Esophagus (tissue), 2 donors: ENCODE results near the gene JAK1. TPM values are rescaled to one million over a fixed set of nuclear protein-coding genes. Genes with fewer than 3 reads are reported as not detected.

Experiments used
- H3K27ac ChIP-seq, 2 donors: one replicate each; pipeline ENCODE4 v1.5.1; 2013; ENCODE audit warnings: low read depth in 2 of 2, mild to moderate bottlenecking in 2 of 2, inconsistent platforms in 1 of 2, low read length in 1 of 2, moderate library complexity in 1 of 2
- H3K27me3 ChIP-seq, 2 donors: one replicate each; pipeline ENCODE4 v1.6.1; 2013; ENCODE audit warnings: low read length in 2 of 2, control low read depth in 1 of 2, mild to moderate bottlenecking in 1 of 2; ENCODE audit not compliant: insufficient read depth in 2 of 2, control insufficient read depth in 1 of 2
- H3K36me3 ChIP-seq, 2 donors: one replicate each; pipeline ENCODE4 v1.6.1; 2013; ENCODE audit warnings: low read length in 1 of 2; ENCODE audit not compliant: control insufficient read depth in 2 of 2, insufficient read depth in 2 of 2
- H3K4me1 ChIP-seq, 2 donors: one replicate each; pipeline ENCODE4 v1.6.1; 2013; ENCODE audit warnings: low read length in 1 of 2; ENCODE audit not compliant: control insufficient read depth in 2 of 2, insufficient read depth in 2 of 2
- H3K4me3 ChIP-seq, 2 donors: one replicate each; pipeline ENCODE4 v1.5.1; 2013; ENCODE audit warnings: low read length in 2 of 2, mild to moderate bottlenecking in 2 of 2, low read depth in 1 of 2, moderate library complexity in 1 of 2
- H3K9me3 ChIP-seq, 2 donors: one replicate each; pipeline ENCODE4 v1.6.1; 2013; ENCODE audit warnings: mild to moderate bottlenecking in 2 of 2, low read depth in 1 of 2, low read length in 1 of 2, moderate library complexity in 1 of 2; ENCODE audit not compliant: control insufficient read depth in 2 of 2, insufficient read depth in 1 of 2
- WGBS, 2 donors: extraction: QIAGEN DNeasy Blood & Tissue Kit; methylation state at CpG; one replicate each; pipeline ENCODE4 v1.1.7; 2013; 5-methylcytosine and 5-hydroxymethylcytosine counted together
- polyA plus RNA-seq, 2 donors: library from polyadenylated mRNA; stranded (reverse); fragments of 200-250 nt; gene quantifications; one replicate each; pipeline ENCODE4 v1.2.3, GENCODE V29; 2013
- donor health status: healthy with polysubstance abuse.
- donor health status: Bipolar disorder and iron deficiency.

Gene JAK1
- polyA plus RNA-seq, 2 donors: 13.1 to 20.9 TPM

DNA sequence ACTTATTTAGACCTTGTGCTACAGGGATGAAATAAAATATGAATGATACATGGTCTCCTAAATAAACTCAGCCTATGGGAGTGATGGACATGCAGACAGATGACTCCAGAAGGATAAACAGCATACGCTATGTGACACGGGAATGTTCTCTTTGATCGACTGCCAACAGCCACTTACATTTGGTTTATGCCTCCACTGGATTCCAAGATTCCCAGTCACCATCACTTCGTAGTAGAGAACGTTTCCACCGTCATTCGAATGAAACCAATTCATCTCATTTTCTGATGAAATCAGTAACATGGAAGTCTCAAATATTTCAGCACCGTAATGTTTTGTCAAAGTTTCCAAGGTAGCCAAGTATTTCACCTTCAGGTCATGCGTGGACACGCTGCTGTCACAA is 99.7 kb downstream of the JAK1 start:
- Histone ChIP-seq H3K27ac (no peak overlapping the region), H3K4me3 (no peak overlapping the region), H3K27me3 (no peaks in the 10 kb centered on the region), H3K4me1 (peaks cover 0 to 3% of the 10 kb centered on the region in 2 donors), H3K36me3 (peaks cover under 1 to 18% of the 10 kb centered on the region in 2 donors), H3K9me3 (no peaks in the 10 kb centered on the region)
- 88 to 91% methylated on average over 10 of the region's 10 CpGs for WGBS, 2 donors

DNA sequence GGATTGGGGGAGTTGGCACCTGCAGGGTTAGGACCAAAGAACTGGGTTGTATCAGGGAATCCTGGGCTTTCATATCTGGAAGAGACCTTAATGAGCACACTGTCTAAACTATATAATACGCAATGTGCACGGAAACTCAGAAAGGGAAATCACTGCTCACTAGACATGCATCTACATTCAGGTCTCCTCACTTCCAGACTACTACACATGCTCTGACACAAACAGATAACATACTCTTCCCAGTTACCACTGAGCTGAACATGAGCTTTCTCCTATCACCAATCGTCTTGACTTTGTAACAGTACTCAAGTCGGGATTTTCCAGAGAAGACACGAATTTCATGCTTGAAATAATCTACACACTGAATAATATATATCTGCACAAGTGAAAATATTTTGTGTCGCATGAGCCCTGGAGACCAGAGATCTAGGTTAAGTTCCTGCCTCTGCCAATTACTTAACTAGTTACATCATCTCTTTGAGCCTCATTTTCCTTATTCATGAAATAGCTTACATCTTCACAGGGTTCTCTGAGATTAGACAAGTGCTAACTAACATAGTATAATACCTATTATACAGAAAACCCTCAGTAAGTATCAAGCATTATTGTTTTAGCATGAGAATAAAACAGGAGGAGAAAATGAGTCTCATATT is 101.1 kb downstream of the JAK1 start:
- H3K4me1 ChIP-seq: peaks cover 0 to 3% of the 10 kb centered on the region in 2 donors
- peak overlapping the region in 1 of 2 donors; percentile 19 for H3K27ac ChIP-seq
- 92 to 93% methylated on average over 6 of the region's 6 CpGs for WGBS, 2 donors
- no peaks in the 10 kb centered on the region for H3K9me3 ChIP-seq
- no peaks in the 10 kb centered on the region for H3K27me3 ChIP-seq
- peaks cover 2 to 19% of the 10 kb centered on the region in 2 donors for H3K36me3 ChIP-seq
- no peak overlapping the region for H3K4me3 ChIP-seq

DNA sequence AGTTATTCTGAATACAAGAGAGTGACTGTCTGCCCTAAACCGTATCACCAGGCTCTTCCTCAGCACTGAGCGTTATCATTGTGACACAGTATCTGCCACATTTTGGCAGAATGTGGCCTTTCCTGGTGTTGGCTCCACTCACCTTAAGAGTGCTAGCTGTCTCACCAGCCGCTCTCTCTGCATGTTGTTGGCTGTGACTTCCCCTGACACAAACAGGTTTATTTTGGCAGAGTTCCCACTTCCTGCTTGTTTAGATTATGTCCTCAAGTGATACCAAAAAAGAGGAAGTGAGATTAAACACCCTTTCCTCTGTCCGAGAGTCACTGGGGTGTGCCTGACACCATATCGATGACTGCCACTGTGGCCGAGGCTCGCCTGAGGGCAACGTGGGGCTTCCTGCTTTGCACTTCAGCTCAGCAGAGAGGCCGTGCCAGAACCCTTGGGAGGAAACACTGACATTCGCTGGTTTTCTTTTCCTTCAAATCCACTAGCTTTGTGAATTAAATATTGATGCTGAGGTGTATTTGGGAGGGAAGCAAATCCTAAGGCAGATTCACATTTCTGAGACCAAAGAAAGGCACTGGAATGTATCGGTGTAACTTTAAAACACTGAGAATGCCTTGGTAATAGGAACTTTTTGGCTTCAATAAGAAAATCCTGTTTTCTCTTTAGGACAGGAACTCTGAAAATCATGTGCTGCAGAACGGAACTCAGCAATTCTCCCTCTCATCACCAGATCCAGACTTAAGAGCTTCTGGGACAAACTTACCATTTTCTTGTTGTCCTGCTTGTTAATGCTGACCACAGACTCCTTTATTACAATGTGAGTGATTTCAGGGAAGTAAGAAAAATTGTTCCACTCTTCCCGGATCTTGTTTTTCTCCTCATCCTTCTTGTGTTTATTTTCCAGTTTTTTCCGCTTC is 102.1 kb downstream of the JAK1 start:
- no peaks in the 10 kb centered on the region for H3K9me3 ChIP-seq
- H3K4me3 ChIP-seq: no peak overlapping the region
- peaks cover 0 to 3% of the 10 kb centered on the region in 2 donors for H3K4me1 ChIP-seq
- no peaks in the 10 kb centered on the region for H3K27me3 ChIP-seq
- H3K27ac ChIP-seq: peak overlapping the region; percentile 46 to 59
- H3K36me3 ChIP-seq: peaks cover 9 to 21% of the 10 kb centered on the region in 2 donors
- WGBS, 2 donors: 58 to 65% methylated on average over 14 of the region's 14 CpGs

DNA sequence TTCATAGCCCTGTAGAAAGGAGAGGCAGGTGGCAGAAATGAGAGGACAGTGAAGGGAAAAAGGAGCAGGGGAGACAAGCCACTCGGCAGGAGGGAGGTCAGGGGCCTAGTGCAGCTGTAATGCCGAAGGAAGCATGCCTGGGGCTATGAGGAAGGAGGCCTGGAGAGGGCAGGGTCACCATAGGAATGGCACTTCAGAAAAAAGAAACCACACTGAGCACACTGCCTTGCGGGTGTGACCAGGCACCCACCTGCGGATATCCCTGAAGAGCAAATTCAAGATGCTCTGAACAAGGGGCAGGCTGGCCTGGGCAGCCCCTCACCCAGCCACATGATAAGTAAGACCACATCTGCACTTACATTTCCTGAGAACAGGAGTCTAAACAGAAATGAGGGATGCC is 104.7 kb downstream of the JAK1 start:
- Histone ChIP-seq H3K4me3 (no peak overlapping the region), H3K9me3 (no peaks in the 10 kb centered on the region), H3K27me3 (no peaks in the 10 kb centered on the region), H3K36me3 (peaks cover 18 to 36% of the 10 kb centered on the region in 2 donors), H3K27ac (no peak overlapping the region), H3K4me1 (peaks cover 0 to 3% of the 10 kb centered on the region in 2 donors)
- WGBS, 2 donors: 71 to 74% methylated on average over 4 of the region's 4 CpGs

DNA sequence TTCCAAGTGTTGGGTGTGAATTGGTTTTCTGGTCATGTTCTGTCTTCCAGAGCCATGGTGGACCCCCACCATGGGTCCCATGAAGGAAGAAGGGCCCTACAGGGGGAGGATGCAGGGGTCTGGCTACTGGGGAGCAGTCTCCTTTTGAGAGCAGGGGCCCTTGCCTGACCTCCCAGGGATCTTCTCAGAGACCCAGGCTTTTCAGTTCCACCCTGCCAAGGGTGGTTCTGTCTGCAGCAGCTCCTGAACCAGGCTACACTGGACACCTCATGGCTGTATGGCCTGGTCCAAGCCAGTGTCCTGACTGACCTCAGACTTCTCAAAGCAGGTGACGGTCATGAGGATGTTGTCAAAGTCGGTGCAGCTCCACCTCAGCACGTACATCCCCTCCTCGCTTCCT is 109.0 kb downstream of the JAK1 start:
- H3K27me3 ChIP-seq: no peaks in the 10 kb centered on the region
- 94 to 98% methylated on average over 4 of the region's 4 CpGs for WGBS, 2 donors
- H3K36me3 ChIP-seq: peaks cover 21 to 56% of the 10 kb centered on the region in 2 donors
- H3K9me3 ChIP-seq: no peaks in the 10 kb centered on the region
- no peak overlapping the region for H3K27ac ChIP-seq
- H3K4me1 ChIP-seq: peaks cover 0 to under 1% of the 10 kb centered on the region in 2 donors
- H3K4me3 ChIP-seq: no peak overlapping the region

DNA sequence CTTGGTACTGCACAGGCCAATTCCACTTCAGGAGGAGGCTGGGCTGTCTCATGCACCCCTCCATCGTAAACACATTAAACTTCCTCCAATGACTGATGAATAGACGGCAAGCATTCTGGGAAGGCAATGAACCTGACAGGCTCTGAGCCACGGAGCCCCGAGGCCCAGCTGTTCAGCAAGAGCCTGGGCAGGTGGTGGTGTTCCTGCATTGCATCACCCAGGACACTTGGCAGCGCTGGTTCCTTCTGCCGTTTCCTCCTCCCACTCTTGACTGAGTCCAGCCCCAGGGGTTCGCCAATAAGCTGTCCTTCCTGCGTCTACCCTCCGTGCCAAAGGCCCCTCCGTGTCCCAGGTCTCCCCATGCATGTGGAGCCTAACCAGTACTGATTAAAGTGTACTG is 109.8 kb downstream of the JAK1 start:
- Histone ChIP-seq H3K9me3 (no peaks in the 10 kb centered on the region), H3K4me3 (no peak overlapping the region), H3K27ac (no peak overlapping the region), H3K4me1 (no peaks in the 10 kb centered on the region), H3K27me3 (no peaks in the 10 kb centered on the region), H3K36me3 (peaks cover 20 to 55% of the 10 kb centered on the region in 2 donors)
- 70 to 77% methylated on average over 10 of the region's 10 CpGs for WGBS, 2 donors

DNA sequence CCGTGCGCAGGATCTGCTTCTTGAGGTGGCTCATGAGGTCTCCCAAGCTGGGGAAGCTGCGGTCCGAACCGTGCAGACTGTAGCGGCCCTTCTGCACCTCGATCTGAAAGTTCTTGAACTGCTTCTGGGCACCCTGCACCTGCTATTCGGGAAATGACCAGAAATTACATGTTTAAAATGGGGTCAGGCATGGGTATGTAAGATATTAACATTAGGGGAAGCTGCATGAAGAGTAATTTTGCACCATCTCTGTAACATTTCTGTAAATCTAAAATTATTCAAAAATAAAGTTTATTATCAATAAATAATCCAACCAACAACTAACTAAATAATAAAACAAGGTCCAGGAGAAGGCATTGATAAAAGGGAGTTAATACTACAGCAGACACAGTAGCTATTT is 110.8 kb downstream of the JAK1 start:
- Histone ChIP-seq H3K4me3 (no peak overlapping the region), H3K27me3 (no peaks in the 10 kb centered on the region), H3K4me1 (no peaks in the 10 kb centered on the region), H3K9me3 (no peaks in the 10 kb centered on the region), H3K36me3 (peaks cover 22 to 51% of the 10 kb centered on the region in 2 donors), H3K27ac (no peak overlapping the region)
- WGBS, 2 donors: 85 to 95% methylated on average over 8 of the region's 8 CpGs

DNA sequence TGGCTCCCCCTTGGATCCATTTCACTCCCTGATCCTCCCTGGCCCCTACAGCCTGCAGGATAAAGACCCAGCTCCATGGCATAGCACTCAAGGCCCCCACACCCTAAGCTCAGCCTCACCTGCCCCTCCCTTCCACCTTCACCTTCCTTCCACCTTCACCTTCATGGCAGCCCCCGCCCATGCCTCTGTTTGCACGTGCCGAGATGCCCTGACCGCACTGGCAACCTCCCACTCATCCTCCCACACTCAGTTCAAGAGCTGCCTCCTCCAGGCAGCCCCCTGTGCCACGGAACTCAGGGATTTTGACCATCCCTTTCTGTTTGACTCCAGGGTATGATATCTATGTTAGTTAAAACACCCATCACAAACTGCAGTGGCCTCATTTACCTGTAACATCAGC is 111.7 kb downstream of the JAK1 start:
- 87 to 89% methylated on average over 5 of the region's 5 CpGs for WGBS, 2 donors
- Histone ChIP-seq H3K9me3 (no peaks in the 10 kb centered on the region), H3K27me3 (no peaks in the 10 kb centered on the region), H3K36me3 (peaks cover 26 to 55% of the 10 kb centered on the region in 2 donors), H3K4me1 (no peaks in the 10 kb centered on the region), H3K27ac (no peak overlapping the region), H3K4me3 (no peak overlapping the region)

DNA sequence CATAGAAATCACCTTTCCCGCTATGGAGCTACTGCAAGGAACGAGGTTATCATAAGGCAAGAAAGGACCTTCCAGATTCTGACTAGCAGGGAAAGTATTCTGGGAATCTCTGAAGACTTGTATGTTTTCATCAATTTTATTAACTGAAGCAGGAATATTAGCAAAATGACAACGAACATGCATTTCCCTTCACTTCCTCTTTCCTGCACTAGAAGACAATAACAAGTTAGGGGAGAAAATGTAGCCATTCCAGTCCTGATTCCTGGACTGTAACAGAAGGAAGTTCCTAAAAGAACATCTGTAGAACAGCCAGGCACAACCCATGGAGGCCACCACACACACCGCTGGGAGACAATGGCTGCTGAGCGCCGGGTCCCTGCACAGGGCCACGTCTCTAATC is 114.7 kb downstream of the JAK1 start:
- Histone ChIP-seq H3K36me3 (peaks cover 15 to 52% of the 10 kb centered on the region in 2 donors), H3K4me3 (no peak overlapping the region)
- 81% methylated on average over 7 of the region's 7 CpGs for WGBS, 2 donors

More for the DNA sequence above, 114.7 kb downstream of the JAK1 start:
- no peak overlapping the region for H3K27ac ChIP-seq
- H3K27me3 ChIP-seq: no peaks in the 10 kb centered on the region
- no peaks in the 10 kb centered on the region for H3K4me1 ChIP-seq
- H3K9me3 ChIP-seq: no peaks in the 10 kb centered on the region
